Iris pigment epithelial cell (primary cell): Measurements from ENCODE around the gene POLE2.
"Not testable (repeated sequence)": the region's sequence is repeated elsewhere in the genome, so short reads cannot be mapped to it uniquely, and the experiment has no call there.

ENCODE experiments used
- DNase-seq: peaks from one replicate; pipeline ENCODE4 v3.0.0-alpha.2; 2011; ENCODE audit warnings: low read depth

The POLE2 gene

DNA sequence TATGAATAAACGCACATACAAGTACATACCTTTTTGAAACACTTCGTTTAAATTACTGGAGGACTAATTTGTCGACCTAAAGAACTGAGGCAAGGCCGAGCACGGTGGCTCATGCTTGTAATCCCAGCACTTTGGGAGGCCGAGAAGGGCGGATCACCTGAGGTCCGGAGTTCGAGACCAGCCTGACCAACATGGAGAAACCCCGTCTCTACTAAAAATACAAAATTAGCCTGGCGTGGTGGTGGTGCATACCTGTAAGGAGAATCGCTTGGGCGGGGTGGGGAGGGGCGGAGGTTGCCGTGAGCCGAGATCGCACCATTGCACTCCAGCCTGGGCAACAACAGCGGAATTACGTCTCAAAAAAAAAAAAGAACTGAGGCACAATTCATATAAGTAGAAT, 68.7 kb downstream of the POLE2 start:
- DNase-seq, result not testable (repeated sequence)

DNA sequence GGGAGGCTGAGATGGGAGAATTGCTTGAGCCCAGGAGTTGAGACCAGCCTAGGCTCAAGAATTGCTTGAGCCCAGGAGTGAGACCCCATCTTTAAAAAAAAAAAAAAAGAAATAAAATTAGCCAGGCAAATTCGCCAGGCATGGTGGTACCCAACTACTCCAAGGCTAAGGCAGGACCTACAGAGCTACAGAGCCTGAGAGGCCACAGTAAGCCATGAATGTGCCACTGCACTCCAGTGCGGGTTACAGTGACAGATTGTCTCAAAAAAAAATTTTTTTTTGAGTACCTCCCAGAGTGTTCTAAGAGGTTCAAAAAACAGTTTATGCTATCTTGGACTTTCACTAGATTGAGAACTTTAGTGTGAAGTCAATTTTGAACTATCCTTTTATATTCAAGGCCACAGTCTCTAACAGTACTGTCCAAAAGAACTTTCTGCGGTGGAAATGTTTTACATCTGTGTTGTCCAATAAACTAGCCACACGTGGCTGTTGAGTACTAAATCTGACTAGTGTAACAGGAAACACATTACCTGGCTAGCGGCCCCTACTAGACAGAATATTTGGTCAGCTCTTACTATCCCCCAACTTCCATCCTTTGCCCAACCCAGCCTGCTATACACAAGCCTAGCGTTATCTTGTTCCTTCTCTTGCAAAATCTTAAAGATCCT, 70.0 kb downstream of the POLE2 start:
- DNase-seq, result no peak

DNA sequence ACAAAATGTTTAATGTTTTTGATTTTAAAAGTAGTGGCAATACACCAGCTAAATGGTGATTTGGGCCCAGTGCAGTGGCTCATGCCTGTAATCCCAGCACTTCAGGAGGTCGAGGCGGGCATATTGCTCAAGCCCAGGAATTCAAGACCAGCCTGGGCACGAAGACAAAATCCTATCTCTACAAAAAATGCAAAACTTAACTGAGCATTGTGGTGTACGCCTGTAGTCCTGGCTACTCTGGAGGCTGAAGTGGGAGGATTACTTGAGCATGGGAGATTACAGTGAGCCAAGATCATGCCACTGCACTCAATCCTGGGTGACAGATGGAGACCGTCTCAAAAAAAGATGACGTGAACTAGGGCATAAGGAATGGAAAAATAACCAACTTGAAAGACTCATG, 72.2 kb downstream of the POLE2 start:
- no peak for DNase-seq

DNA sequence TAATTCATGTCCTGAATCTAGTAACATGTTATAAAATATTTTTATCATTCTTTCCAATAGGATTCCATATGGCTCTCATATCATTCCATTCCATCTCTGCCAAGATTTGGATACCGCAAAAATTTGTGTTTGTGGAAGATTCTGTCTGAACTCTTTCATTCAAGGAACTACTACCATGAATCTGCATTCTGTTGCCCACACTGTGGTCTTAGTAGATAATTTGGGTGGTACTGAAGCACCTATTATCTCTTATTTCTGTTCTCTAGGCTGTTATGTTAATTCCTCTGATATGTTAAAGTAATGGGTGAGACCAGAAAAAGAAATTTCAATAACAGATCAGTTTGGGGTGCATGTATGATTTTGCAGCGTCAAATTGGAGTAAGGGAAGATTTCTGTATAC, 73.8 kb downstream of the POLE2 start:
- DNase-seq, result no peak

DNA sequence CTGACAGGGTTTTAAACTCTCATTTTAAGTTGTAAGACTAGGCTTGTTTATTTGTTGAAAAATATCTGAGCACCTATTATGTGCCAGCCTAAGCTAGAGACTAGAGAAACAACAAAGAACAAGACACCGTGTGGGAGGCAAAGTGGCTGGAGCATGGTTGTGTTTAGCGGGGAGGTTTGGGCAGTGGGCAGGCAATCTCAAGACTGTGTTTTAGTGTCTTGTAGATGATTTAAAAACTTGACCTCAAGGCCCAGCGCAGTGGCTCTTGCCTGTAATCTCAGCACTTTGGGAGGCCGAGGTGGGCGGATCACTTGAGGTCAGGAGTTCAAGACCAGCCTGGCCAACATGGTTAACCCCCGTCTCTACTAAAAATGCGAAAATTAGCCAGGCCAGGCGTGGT, 75.3 kb downstream of the POLE2 start:
- DNase-seq, result no peak

DNA sequence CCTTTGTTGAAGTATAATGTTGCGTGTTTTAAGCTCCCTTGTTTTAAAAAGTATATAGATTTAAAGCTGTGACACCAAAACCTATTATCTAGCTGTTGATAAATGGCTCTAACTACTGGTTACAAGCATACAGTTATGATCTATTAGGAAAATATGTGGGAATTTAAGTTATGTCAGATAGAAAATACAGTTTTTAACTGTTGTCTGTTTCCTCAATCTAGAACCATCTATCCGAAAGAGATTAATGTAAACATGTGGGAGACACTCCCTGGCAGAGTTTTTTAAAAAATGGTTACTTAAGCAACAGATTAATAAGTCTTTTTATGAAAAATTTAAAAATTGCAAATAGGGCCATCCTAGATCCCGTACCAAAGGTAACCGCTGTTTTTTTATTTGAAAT, 75.8 kb downstream of the POLE2 start:
- DNase-seq, result no peak

DNA sequence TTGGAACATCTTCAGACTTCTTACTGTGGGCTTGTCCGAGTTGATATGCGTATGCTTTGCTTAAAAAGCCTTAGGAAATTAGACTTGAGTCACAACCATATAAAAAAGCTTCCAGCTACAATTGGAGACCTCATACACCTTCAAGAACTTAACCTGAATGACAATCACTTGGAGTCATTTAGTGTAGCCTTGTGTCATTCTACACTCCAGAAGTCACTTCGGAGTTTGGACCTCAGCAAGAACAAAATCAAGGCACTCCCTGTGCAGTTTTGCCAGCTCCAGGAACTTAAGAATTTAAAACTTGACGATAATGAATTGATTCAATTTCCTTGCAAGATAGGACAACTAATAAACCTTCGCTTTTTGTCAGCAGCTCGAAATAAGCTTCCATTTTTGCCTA, 80.4 kb downstream of the POLE2 start:
- no peak for DNase-seq

DNA sequence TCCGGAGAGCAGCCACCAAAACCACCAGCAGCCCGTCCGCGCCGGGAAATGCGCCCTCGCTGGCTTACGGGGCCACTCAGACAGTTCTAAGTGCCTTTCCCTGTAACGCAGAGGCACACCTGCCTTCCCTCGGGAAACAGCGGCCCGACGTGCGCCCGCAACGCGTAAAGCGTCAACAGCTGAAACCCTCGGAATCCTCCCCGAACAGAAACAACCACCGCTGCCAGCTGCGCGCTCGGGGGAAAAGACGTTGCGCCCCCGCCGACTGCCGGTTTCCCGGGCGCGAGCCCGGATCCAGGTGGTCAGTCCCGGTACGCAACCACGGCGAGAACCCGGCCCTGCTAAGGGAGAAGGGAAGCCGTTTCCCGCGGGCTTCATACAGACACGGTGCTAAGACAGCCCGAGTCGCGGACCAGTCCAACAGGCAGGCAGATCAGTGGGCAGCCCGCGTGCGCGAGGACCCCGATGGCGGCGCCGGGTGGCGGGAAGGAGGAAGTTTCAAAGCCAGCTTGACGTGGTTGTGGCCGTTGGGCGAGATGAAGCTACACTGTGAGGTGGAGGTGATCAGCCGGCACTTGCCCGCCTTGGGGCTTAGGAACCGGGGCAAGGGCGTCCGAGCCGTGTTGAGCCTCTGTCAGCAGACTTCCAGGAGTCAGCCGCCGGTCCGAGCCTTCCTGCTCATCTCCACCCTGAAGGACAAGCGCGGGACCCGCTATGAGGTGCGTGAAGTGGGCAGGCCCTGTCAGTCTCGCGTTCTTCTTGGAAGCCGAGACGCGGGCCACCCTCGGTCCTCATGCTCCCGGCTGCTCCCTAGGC, 89.3 kb downstream of the POLE2 start, which contains the start of gene LRR1:
Gene LRR1 (plus strand): TSS at position 456 of the 816 bp plus-strand sequence. CDS start 81 bp downstream, at position 537.
- DNase-seq, result peak; percentile 93

DNA sequence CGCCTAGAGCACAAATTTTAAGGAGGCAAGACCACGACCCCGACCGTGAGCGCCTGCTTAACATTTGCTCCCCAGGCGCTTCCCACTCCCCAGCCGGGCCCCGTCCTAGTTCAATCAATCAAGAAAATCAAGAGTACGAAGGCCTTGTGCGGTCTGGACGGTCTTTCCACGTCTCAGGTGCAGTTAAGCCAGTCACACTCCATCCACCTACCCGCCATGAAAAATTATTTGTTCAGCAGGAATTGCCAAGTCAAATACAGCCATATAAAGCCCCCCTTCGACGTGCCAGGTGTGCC, 89.9 kb downstream of the POLE2 start:
- DNase-seq, result no peak

DNA sequence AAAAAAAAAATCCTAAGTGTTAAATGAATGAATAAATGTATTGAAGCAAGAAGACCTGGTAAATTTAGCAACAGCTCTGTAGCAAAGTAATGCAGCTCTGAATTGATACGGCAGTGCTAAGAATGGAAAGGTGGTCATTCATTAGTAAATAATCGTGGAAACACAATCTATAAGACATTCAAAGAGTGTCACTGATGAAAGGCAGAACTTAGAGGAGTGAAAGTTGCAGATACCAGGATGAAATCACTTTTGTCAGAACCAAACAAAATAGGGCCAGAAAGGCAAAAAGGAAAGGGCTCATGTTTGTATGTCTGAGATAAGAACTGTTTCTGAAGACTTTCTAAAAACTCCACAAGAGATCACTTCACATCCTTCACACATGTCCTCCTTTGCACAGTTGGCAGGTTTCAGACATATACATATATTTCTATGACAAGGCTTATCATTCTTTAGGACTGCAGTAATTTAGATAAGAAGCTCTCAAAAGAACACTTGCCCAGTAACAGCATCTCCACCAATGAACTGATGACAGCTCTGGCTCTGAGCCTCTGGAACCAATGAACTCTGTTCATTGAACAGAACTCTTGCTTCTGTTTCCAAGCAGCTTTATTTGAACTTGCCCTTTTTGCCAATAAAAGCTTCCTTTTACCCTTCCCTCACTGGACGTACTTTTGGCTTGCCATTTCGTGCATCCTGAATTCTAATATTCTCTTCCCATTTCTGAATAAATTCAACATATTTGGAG, 93.5 kb downstream of the POLE2 start:
- peak; percentile 92 for DNase-seq
